ENCODE measurements around the gene AURKAIP1. TPM values are rescaled to one million over a fixed set of nuclear protein-coding genes. Genes with fewer than 3 reads are reported as not detected.

AURKAIP1 gene
- total RNA-seq, 1 experiment from 2014 or later, result 823 TPM

- Histone ChIP-seq H3K4me2 (ENCODE audit: low read length) (peak overlapping the region; percentile 78), H3K9ac (ENCODE audit: low read length) (0 out of 2 replicates have a peak overlapping the region, but pooled peaks have one; percentile 9), H3K27me3 (ENCODE audit: low read length) (no peaks in the 10 kb centered on the region), H3K9me3 (ENCODE audit: low read length) (no peaks in the 10 kb centered on the region), H3K4me1 (ENCODE audit: insufficient read depth, low read length) (peaks cover 32% of the 10 kb centered on the region), H3K36me3 (ENCODE audit: low read depth, low read length) (no peaks in the 10 kb centered on the region), H3K9me2 (replicated peaks; ENCODE audit: low read length) (no peaks in the 10 kb centered on the region), H4K20me1 (ENCODE audit: low read length) (no peaks in the 10 kb centered on the region), H3K4me3 (ENCODE audit: low read length) (peak overlapping the region; percentile 58), H3F3A (ENCODE audit: low read length, unreplicated experiment) (peaks cover 3% of the 10 kb centered on the region), H3K79me2 (ENCODE audit: low read length) (peaks cover 15% of the 10 kb centered on the region), H3K27ac (ENCODE audit: low read length) (no peak overlapping the region), H2AFZ (ENCODE audit: low read length) (no peak overlapping the region)
- DNase-seq (no peak), ATAC-seq (peak; percentile 5)
- CTCF ChIA-PET, result interaction anchor here (0.6 kb wide), 1 partner anchor 45 kb away, joined by 3 read pairs; no protein-coding TSS in a partner anchor
- no peak for TF ChIP-seq EZH2 (IDR thresholded peaks at IDR 0.05; ENCODE audit: low read length, unreplicated experiment)
- no peak for TF ChIP-seq EZH2phosphoT487 (IDR thresholded peaks at IDR 0.05; ENCODE audit: borderline replicate concordance, low read length)
- TF ChIP-seq CTCF (conservative IDR thresholded peaks at IDR 0.05; ENCODE audit: low read depth, low read length), result no peak
- BruUV-seq (replicated peaks), result no TSS peak
- POLR2A ChIA-PET (ENCODE audit: unreplicated experiment), result no interaction called here
- intact Hi-C loops (cut with micrococcal nuclease), result no loop called here
Measured at GRCh38 chr1:1354271-1355247, 20.4 kb downstream of the AURKAIP1 start.

GRCh38 chr1:1353389-1354151 lies 21.4 kb downstream of the AURKAIP1 start:
- peak overlapping the region; percentile 78 for H3K4me2 ChIP-seq (ENCODE audit: low read length)
- H3K9ac ChIP-seq (ENCODE audit: low read length), result no peak overlapping the region
- no peak overlapping the region for H2AFZ ChIP-seq (ENCODE audit: low read length)
- H3K9me2 ChIP-seq (replicated peaks; ENCODE audit: low read length), result no peaks in the 10 kb centered on the region
- peaks cover 19% of the 10 kb centered on the region for H3K79me2 ChIP-seq (ENCODE audit: low read length)
- H3K27me3 ChIP-seq (ENCODE audit: low read length), result no peaks in the 10 kb centered on the region
- H3F3A ChIP-seq (ENCODE audit: low read length, unreplicated experiment), result peaks cover 3% of the 10 kb centered on the region
- DNase-seq (no peak), ATAC-seq (peak; percentile 30)
- ChIA-PET POLR2A (ENCODE audit: unreplicated experiment) (no interaction called here), CTCF (interaction anchor here (0.6 kb wide), 1 partner anchor 44 kb away, joined by 3 read pairs; no protein-coding TSS in a partner anchor)
- TF ChIP-seq EZH2phosphoT487 (IDR thresholded peaks at IDR 0.05; ENCODE audit: borderline replicate concordance, low read length) (no peak), CTCF (conservative IDR thresholded peaks at IDR 0.05; ENCODE audit: low read depth, low read length) (no peak), EZH2 (IDR thresholded peaks at IDR 0.05; ENCODE audit: low read length, unreplicated experiment) (no peak)
- no peaks in the 10 kb centered on the region for H3K9me3 ChIP-seq (ENCODE audit: low read length)
- H3K36me3 ChIP-seq (ENCODE audit: low read depth, low read length), result no peaks in the 10 kb centered on the region
- intact Hi-C loops (cut with micrococcal nuclease), result no loop called here
- H3K27ac ChIP-seq (ENCODE audit: low read length), result no peak overlapping the region
- peaks cover 28% of the 10 kb centered on the region for H3K4me1 ChIP-seq (ENCODE audit: insufficient read depth, low read length)
- no peaks in the 10 kb centered on the region for H4K20me1 ChIP-seq (ENCODE audit: low read length)
- BruUV-seq (replicated peaks), result TSS peak; percentile 58
- peak overlapping the region; percentile 58 for H3K4me3 ChIP-seq (ENCODE audit: low read length)
